ENCODE measurements around the gene TNFAIP8. TPM values are rescaled to one million over a fixed set of nuclear protein-coding genes. Genes with fewer than 3 reads are reported as not detected.
A peak's percentile ranks its signal among the peaks of the same experiment; 100 is the strongest.

Gene TNFAIP8
- total and polyA plus RNA-seq, 9 of the 15 experiments (the other 6 are each of a cell fraction or from before 2014, with no cell fraction given), result 29.9 to 52.2 (median 44.8) TPM

DNA sequence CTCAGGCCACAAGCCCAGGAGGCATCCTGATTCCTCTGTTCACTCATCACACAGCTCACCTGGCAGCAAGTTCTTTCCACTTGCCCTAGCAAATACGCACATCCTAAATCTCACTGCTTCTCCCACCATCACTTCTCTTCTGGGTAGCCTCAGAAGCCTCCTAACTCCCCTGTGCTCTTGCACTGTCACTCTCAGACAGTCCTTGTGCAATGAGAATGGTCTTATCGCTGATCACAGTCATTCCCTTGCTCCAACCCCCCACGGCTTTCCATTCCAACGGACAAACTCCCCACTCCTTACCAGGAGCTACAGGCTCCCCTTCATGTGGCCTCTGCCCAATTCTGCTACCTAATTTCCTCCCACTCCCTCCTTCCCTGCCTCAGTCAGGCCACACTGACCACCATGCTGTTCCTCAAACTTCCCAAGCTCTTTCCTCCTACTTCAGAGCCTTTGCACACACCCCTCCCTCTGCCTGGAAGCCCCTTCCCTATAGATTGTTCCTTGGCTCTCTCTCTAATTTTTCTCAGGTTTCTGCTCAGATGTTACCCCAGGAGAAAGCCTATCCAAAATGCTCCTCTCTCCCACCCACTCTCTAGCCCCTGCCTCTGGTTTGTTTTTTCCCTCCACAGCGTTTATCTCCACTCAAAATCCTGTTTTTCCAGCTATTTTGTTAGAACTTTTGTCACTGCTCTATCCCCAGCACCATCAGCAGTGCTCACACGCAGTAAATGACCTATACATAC is 34.1 kb upstream of the TNFAIP8 start (continued):
- TF ChIP-seq, protein P1, sequence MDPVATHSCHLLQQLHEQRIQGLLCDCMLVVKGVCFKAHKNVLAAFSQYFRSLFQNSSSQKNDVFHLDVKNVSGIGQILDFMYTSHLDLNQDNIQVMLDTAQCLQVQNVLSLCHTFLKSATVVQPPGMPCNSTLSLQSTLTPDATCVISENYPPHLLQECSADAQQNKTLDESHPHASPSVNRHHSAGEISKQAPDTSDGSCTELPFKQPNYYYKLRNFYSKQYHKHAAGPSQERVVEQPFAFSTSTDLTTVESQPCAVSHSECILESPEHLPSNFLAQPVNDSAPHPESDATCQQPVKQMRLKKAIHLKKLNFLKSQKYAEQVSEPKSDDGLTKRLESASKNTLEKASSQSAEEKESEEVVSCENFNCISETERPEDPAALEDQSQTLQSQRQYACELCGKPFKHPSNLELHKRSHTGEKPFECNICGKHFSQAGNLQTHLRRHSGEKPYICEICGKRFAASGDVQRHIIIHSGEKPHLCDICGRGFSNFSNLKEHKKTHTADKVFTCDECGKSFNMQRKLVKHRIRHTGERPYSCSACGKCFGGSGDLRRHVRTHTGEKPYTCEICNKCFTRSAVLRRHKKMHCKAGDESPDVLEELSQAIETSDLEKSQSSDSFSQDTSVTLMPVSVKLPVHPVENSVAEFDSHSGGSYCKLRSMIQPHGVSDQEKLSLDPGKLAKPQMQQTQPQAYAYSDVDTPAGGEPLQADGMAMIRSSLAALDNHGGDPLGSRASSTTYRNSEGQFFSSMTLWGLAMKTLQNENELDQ (CRISPR knock-in tag; IDR thresholded peaks at IDR 0.05; ENCODE audit: borderline replicate concordance), result no peak
- TF ChIP-seq SRF (CRISPR knock-in tag; IDR thresholded peaks at IDR 0.05) (0 out of 4 replicates have a peak, but pooled peaks of 1 of the 2 experiments have one; percentile 40), ZNF354B (CRISPR knock-in tag; IDR thresholded peaks at IDR 0.05) (no peak), BHLHE40 (IDR thresholded peaks at IDR 0.05; ENCODE audit: low read length) (peak; percentile 10; the same call in 1 of the 2 replicates), MEIS2 (IDR thresholded peaks at IDR 0.05; ENCODE audit: partially characterized antibody) (peak; percentile 70), ZNF121 (CRISPR knock-in tag; conservative IDR thresholded peaks at IDR 0.05) (no peak), PHB2 (IDR thresholded peaks at IDR 0.05; ENCODE audit: low read depth) (peak; percentile 65; the same call in 1 of the 2 replicates), CBX2 (IDR thresholded peaks at IDR 0.05; ENCODE audit: insufficient read depth, low read length, poor library complexity, severe bottlenecking) (no peak), HDAC6 (IDR thresholded peaks at IDR 0.05; ENCODE audit: low read depth, low read length) (no peak), SMARCC2 (IDR thresholded peaks at IDR 0.05; ENCODE audit: low read depth) (peak; percentile 82; the same call in 1 of the 2 replicates), TAF1 (IDR thresholded peaks at IDR 0.05; ENCODE audit: control insufficient read depth, extremely low read depth, insufficient read depth, low read length, severe bottlenecking) (peak; percentile 52), POU5F1 (IDR thresholded peaks at IDR 0.05; ENCODE audit: borderline replicate concordance, low read depth, low read length, partially characterized antibody) (no peak)
- TF ChIP-seq, protein P2, sequence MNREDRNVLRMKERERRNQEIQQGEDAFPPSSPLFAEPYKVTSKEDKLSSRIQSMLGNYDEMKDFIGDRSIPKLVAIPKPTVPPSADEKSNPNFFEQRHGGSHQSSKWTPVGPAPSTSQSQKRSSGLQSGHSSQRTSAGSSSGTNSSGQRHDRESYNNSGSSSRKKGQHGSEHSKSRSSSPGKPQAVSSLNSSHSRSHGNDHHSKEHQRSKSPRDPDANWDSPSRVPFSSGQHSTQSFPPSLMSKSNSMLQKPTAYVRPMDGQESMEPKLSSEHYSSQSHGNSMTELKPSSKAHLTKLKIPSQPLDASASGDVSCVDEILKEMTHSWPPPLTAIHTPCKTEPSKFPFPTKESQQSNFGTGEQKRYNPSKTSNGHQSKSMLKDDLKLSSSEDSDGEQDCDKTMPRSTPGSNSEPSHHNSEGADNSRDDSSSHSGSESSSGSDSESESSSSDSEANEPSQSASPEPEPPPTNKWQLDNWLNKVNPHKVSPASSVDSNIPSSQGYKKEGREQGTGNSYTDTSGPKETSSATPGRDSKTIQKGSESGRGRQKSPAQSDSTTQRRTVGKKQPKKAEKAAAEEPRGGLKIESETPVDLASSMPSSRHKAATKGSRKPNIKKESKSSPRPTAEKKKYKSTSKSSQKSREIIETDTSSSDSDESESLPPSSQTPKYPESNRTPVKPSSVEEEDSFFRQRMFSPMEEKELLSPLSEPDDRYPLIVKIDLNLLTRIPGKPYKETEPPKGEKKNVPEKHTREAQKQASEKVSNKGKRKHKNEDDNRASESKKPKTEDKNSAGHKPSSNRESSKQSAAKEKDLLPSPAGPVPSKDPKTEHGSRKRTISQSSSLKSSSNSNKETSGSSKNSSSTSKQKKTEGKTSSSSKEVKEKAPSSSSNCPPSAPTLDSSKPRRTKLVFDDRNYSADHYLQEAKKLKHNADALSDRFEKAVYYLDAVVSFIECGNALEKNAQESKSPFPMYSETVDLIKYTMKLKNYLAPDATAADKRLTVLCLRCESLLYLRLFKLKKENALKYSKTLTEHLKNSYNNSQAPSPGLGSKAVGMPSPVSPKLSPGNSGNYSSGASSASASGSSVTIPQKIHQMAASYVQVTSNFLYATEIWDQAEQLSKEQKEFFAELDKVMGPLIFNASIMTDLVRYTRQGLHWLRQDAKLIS (CRISPR knock-in tag; IDR thresholded peaks at IDR 0.05), result no peak
- TF ChIP-seq, protein P3, sequence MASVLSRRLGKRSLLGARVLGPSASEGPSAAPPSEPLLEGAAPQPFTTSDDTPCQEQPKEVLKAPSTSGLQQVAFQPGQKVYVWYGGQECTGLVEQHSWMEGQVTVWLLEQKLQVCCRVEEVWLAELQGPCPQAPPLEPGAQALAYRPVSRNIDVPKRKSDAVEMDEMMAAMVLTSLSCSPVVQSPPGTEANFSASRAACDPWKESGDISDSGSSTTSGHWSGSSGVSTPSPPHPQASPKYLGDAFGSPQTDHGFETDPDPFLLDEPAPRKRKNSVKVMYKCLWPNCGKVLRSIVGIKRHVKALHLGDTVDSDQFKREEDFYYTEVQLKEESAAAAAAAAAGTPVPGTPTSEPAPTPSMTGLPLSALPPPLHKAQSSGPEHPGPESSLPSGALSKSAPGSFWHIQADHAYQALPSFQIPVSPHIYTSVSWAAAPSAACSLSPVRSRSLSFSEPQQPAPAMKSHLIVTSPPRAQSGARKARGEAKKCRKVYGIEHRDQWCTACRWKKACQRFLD (CRISPR knock-in tag; IDR thresholded peaks at IDR 0.05), result peak; percentile 45
- TF ChIP-seq, protein P4, sequence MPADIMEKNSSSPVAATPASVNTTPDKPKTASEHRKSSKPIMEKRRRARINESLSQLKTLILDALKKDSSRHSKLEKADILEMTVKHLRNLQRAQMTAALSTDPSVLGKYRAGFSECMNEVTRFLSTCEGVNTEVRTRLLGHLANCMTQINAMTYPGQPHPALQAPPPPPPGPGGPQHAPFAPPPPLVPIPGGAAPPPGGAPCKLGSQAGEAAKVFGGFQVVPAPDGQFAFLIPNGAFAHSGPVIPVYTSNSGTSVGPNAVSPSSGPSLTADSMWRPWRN (IDR thresholded peaks at IDR 0.05; ENCODE audit: low read depth), result no peak
- TF ChIP-seq, protein P5, sequence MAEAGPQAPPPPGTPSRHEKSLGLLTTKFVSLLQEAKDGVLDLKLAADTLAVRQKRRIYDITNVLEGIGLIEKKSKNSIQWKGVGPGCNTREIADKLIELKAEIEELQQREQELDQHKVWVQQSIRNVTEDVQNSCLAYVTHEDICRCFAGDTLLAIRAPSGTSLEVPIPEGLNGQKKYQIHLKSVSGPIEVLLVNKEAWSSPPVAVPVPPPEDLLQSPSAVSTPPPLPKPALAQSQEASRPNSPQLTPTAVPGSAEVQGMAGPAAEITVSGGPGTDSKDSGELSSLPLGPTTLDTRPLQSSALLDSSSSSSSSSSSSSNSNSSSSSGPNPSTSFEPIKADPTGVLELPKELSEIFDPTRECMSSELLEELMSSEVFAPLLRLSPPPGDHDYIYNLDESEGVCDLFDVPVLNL (CRISPR knock-in tag; IDR thresholded peaks at IDR 0.05; ENCODE audit: low read depth), result no peak
